ENCODE results near the gene KCNC1.

KCNC1 gene

GRCh38 chr11:17778956-17779860 lies 44.6 kb downstream of the KCNC1 start:
- Mint-ChIP-seq H3K4me3 (no peak overlapping the region), H3K9me3 (no peaks in the 10 kb centered on the region), H3K27me3 (no peaks in the 10 kb centered on the region), H3K4me1 (no peaks in the 10 kb centered on the region), H3K27ac (no peak overlapping the region)
- DNase-seq (no peak), ATAC-seq (no peak)

GRCh38 chr11:17779861-17780594 lies 45.4 kb downstream of the KCNC1 start:
- H3K27ac Mint-ChIP-seq: no peak overlapping the region
- no peak overlapping the region for H3K4me3 Mint-ChIP-seq
- no peaks in the 10 kb centered on the region for H3K27me3 Mint-ChIP-seq
- ATAC-seq (no peak), DNase-seq (no peak)
- H3K9me3 Mint-ChIP-seq: no peaks in the 10 kb centered on the region
- no peaks in the 10 kb centered on the region for H3K4me1 Mint-ChIP-seq

GRCh38 chr11:17780668-17781067 lies 46.1 kb downstream of the KCNC1 start:
- Mint-ChIP-seq H3K27me3 (no peaks in the 10 kb centered on the region), H3K4me1 (no peaks in the 10 kb centered on the region), H3K4me3 (no peak overlapping the region), H3K9me3 (no peaks in the 10 kb centered on the region), H3K27ac (no peak overlapping the region)
- DNase-seq (no peak), ATAC-seq (no peak)

GRCh38 chr11:17781221-17781620 lies 46.6 kb downstream of the KCNC1 start:
- DNase-seq (no peak), ATAC-seq (no peak)
- Mint-ChIP-seq H3K4me1 (no peaks in the 10 kb centered on the region), H3K4me3 (no peak overlapping the region), H3K27me3 (no peaks in the 10 kb centered on the region), H3K9me3 (no peaks in the 10 kb centered on the region), H3K27ac (no peak overlapping the region)

- ATAC-seq: no peak
- Mint-ChIP-seq H3K27ac (no peak overlapping the region), H3K27me3 (no peaks in the 10 kb centered on the region), H3K9me3 (no peaks in the 10 kb centered on the region), H3K4me1 (no peaks in the 10 kb centered on the region), H3K4me3 (no peak overlapping the region)
- no peak for DNase-seq
Observed at GRCh38 chr11:17781626-17782025, 47.0 kb downstream of the KCNC1 start.

GRCh38 chr11:17782145-17782544 lies 47.6 kb downstream of the KCNC1 start:
- Mint-ChIP-seq H3K27me3 (no peaks in the 10 kb centered on the region), H3K9me3 (no peaks in the 10 kb centered on the region), H3K4me1 (no peaks in the 10 kb centered on the region), H3K27ac (no peak overlapping the region), H3K4me3 (no peak overlapping the region)
- no peak for ATAC-seq
- no peak for DNase-seq

GRCh38 chr11:17782603-17783337 lies 48.2 kb downstream of the KCNC1 start:
- no peak for DNase-seq
- Mint-ChIP-seq H3K9me3 (no peaks in the 10 kb centered on the region), H3K4me1 (no peaks in the 10 kb centered on the region), H3K27me3 (no peaks in the 10 kb centered on the region), H3K27ac (peak overlapping the region in 1 of 2 donors; percentile 22), H3K4me3 (no peak overlapping the region)
- no peak for ATAC-seq

GRCh38 chr11:17783878-17784277 lies 49.3 kb downstream of the KCNC1 start:
- no peak overlapping the region for H3K4me3 Mint-ChIP-seq
- ATAC-seq (no peak), DNase-seq (no peak)
- H3K27me3 Mint-ChIP-seq: no peaks in the 10 kb centered on the region
- no peaks in the 10 kb centered on the region for H3K4me1 Mint-ChIP-seq
- H3K27ac Mint-ChIP-seq: no peak overlapping the region
- peaks cover 0 to 5% of the 10 kb centered on the region in 2 donors for H3K9me3 Mint-ChIP-seq

GRCh38 chr11:17786824-17787525 lies 52.4 kb downstream of the KCNC1 start:
- no peak overlapping the region for H3K4me3 Mint-ChIP-seq

GRCh38 chr11:17788084-17788483 lies 53.5 kb downstream of the KCNC1 start:
- peaks cover 0 to 9% of the 10 kb centered on the region in 2 donors for H3K9me3 Mint-ChIP-seq
- ATAC-seq: no peak
- no peak for DNase-seq
- H3K4me3 Mint-ChIP-seq: no peak overlapping the region
- H3K27me3 Mint-ChIP-seq: no peaks in the 10 kb centered on the region
- no peaks in the 10 kb centered on the region for H3K4me1 Mint-ChIP-seq
- H3K27ac Mint-ChIP-seq: no peak overlapping the region

More at GRCh38 chr11:17786824-17787525, 52.4 kb downstream of the KCNC1 start:
- no peaks in the 10 kb centered on the region for H3K4me1 Mint-ChIP-seq
- DNase-seq: no peak
- no peak overlapping the region for H3K27ac Mint-ChIP-seq
- ATAC-seq: no peak
- no peaks in the 10 kb centered on the region for H3K27me3 Mint-ChIP-seq
- peaks cover 0 to 9% of the 10 kb centered on the region in 2 donors for H3K9me3 Mint-ChIP-seq

- H3K4me1 Mint-ChIP-seq: no peaks in the 10 kb centered on the region
- no peak overlapping the region for H3K4me3 Mint-ChIP-seq
- no peak for DNase-seq
- H3K9me3 Mint-ChIP-seq: peaks cover 0 to 9% of the 10 kb centered on the region in 2 donors
- H3K27me3 Mint-ChIP-seq: no peaks in the 10 kb centered on the region
- ATAC-seq: no peak
- H3K27ac Mint-ChIP-seq: no peak overlapping the region
Observed at GRCh38 chr11:17790453-17790852, 55.9 kb downstream of the KCNC1 start.

- Mint-ChIP-seq H3K4me3 (no peak overlapping the region), H3K9me3 (peaks cover 0 to 9% of the 10 kb centered on the region in 2 donors), H3K27ac (no peak overlapping the region), H3K4me1 (no peaks in the 10 kb centered on the region), H3K27me3 (no peaks in the 10 kb centered on the region)
- DNase-seq (no peak), ATAC-seq (no peak)
Observed at GRCh38 chr11:17791144-17791543, 56.6 kb downstream of the KCNC1 start.

- peaks cover 0 to 9% of the 10 kb centered on the region in 2 donors for H3K9me3 Mint-ChIP-seq
- DNase-seq (no peak), ATAC-seq (no peak)
Observed at GRCh38 chr11:17792161-17792560, 57.6 kb downstream of the KCNC1 start.

GRCh38 chr11:17793642-17794170 lies 59.1 kb downstream of the KCNC1 start:
- no peaks in the 10 kb centered on the region for H3K27me3 Mint-ChIP-seq
- H3K9me3 Mint-ChIP-seq: peaks cover 0 to 5% of the 10 kb centered on the region in 2 donors
- ATAC-seq: no peak
- H3K27ac Mint-ChIP-seq: no peak overlapping the region
- no peaks in the 10 kb centered on the region for H3K4me1 Mint-ChIP-seq
- no peak for DNase-seq
- H3K4me3 Mint-ChIP-seq: no peak overlapping the region

More at GRCh38 chr11:17792161-17792560, 57.6 kb downstream of the KCNC1 start:
- no peaks in the 10 kb centered on the region for H3K4me1 Mint-ChIP-seq
- no peaks in the 10 kb centered on the region for H3K27me3 Mint-ChIP-seq
- H3K27ac Mint-ChIP-seq: no peak overlapping the region
- no peak overlapping the region for H3K4me3 Mint-ChIP-seq

GRCh38 chr11:17794981-17795380 lies 60.4 kb downstream of the KCNC1 start:
- Mint-ChIP-seq H3K4me1 (no peaks in the 10 kb centered on the region), H3K9me3 (no peaks in the 10 kb centered on the region), H3K27me3 (no peaks in the 10 kb centered on the region), H3K27ac (peak overlapping the region in 1 of 2 donors; percentile 40), H3K4me3 (no peak overlapping the region)
- DNase-seq (no peak), ATAC-seq (no peak)
